ENCODE results near the gene PRXL2B. TPM values are rescaled to one million over a fixed set of nuclear protein-coding genes. Genes with fewer than 3 reads are reported as not detected.
A peak's percentile ranks its signal among the peaks of the same experiment; 100 is the strongest.

Gene PRXL2B
- total RNA-seq, 1 donor from 2014 or later = 10.0 TPM

- Mint-ChIP-seq H3K27ac (peak overlapping the region; percentile 63), H3K9me3 (peaks cover 3% of the 10 kb centered on the region), H3K36me3 (no peaks in the 10 kb centered on the region), H3K4me3 (no peak overlapping the region), H3K27me3 (ENCODE audit: insufficient read depth, low read depth) (peaks cover 2% of the 10 kb centered on the region), H3K4me1 (peaks cover 3% of the 10 kb centered on the region)
- H3K9ac ChIP-seq = no peak overlapping the region
- no peaks in the 10 kb centered on the region for H3K36me3 ChIP-seq
- no peak overlapping the region for H3K4me3 ChIP-seq
- H3K79me2 ChIP-seq (ENCODE audit: low read depth) = no peaks in the 10 kb centered on the region
- no peaks in the 10 kb centered on the region for H3K4me1 ChIP-seq
- H3F3A ChIP-seq (ENCODE audit: low read depth) = no peaks in the 10 kb centered on the region
- H2AFZ ChIP-seq (replicated peaks) = no peak overlapping the region
- no peak overlapping the region for H3K27ac ChIP-seq
- H3K9me3 ChIP-seq (ENCODE audit: low read depth) = no peaks in the 10 kb centered on the region
- no peak overlapping the region for H3K4me2 ChIP-seq
- no peak for TF ChIP-seq EZH2 (IDR thresholded peaks at IDR 0.05)
- TF ChIP-seq CTCF (IDR thresholded peaks at IDR 0.05) = no peak
- TF ChIP-seq EZH2phosphoT487 (IDR thresholded peaks at IDR 0.05) = no peak
- DNase-seq (ENCODE audit: low spot score) = no peak
- peaks cover 8% of the 10 kb centered on the region for H3K27me3 ChIP-seq
- no peaks in the 10 kb centered on the region for H4K20me1 ChIP-seq (ENCODE audit: low read depth)
Observed at GRCh38 chr1:2595812-2596529, 9.4 kb downstream of the PRXL2B start.

- no peak for DNase-seq (ENCODE audit: low spot score)
- no peaks in the 10 kb centered on the region for H3K79me2 ChIP-seq (ENCODE audit: low read depth)
- no peaks in the 10 kb centered on the region for H4K20me1 ChIP-seq (ENCODE audit: low read depth)
- H3K36me3 ChIP-seq = no peaks in the 10 kb centered on the region
- H3K9me3 ChIP-seq (ENCODE audit: low read depth) = no peaks in the 10 kb centered on the region
- H3K4me3 Mint-ChIP-seq = no peak overlapping the region
- H3K4me1 Mint-ChIP-seq = peaks cover 3% of the 10 kb centered on the region
- no peak overlapping the region for H3K4me3 ChIP-seq
- H3K9me3 Mint-ChIP-seq = peaks cover 3% of the 10 kb centered on the region
- H3K9ac ChIP-seq = no peak overlapping the region
- no peak overlapping the region for H3K4me2 ChIP-seq
- no peak overlapping the region for H2AFZ ChIP-seq (replicated peaks)
- no peak for TF ChIP-seq EZH2phosphoT487 (IDR thresholded peaks at IDR 0.05)
- TF ChIP-seq CTCF (IDR thresholded peaks at IDR 0.05) = no peak
- no peak for TF ChIP-seq EZH2 (IDR thresholded peaks at IDR 0.05)
- H3K27ac ChIP-seq = no peak overlapping the region
- peak overlapping the region; percentile 34 for H3K27ac Mint-ChIP-seq
- peaks cover 15% of the 10 kb centered on the region for H3K27me3 ChIP-seq
- no peaks in the 10 kb centered on the region for H3K36me3 Mint-ChIP-seq
- H3F3A ChIP-seq (ENCODE audit: low read depth) = no peaks in the 10 kb centered on the region
- peaks cover 2% of the 10 kb centered on the region for H3K27me3 Mint-ChIP-seq (ENCODE audit: insufficient read depth, low read depth)
- no peaks in the 10 kb centered on the region for H3K4me1 ChIP-seq
Observed at GRCh38 chr1:2596530-2597333, 10.2 kb downstream of the PRXL2B start.

- H3K79me2 ChIP-seq (ENCODE audit: low read depth) = no peaks in the 10 kb centered on the region
- peak overlapping the region; percentile 34 for H3K27ac Mint-ChIP-seq
- no peak overlapping the region for H3K27ac ChIP-seq
Observed at GRCh38 chr1:2597441-2598328, 11.1 kb downstream of the PRXL2B start.

More at GRCh38 chr1:2597441-2598328, 11.1 kb downstream of the PRXL2B start:
- H3K4me1 Mint-ChIP-seq = peaks cover 10% of the 10 kb centered on the region
- Histone ChIP-seq H3K4me3 (no peak overlapping the region), H3K4me1 (no peaks in the 10 kb centered on the region), H3K4me2 (no peak overlapping the region), H3K9me3 (ENCODE audit: low read depth) (no peaks in the 10 kb centered on the region), H3F3A (ENCODE audit: low read depth) (no peaks in the 10 kb centered on the region), H4K20me1 (ENCODE audit: low read depth) (no peaks in the 10 kb centered on the region), H3K27me3 (peaks cover 18% of the 10 kb centered on the region), H3K9ac (no peak overlapping the region), H3K36me3 (no peaks in the 10 kb centered on the region), H2AFZ (replicated peaks) (no peak overlapping the region)
- H3K4me3 Mint-ChIP-seq = no peak overlapping the region
- H3K36me3 Mint-ChIP-seq = no peaks in the 10 kb centered on the region
- peaks cover 3% of the 10 kb centered on the region for H3K9me3 Mint-ChIP-seq
- peaks cover 5% of the 10 kb centered on the region for H3K27me3 Mint-ChIP-seq (ENCODE audit: insufficient read depth, low read depth)
- no peak for DNase-seq (ENCODE audit: low spot score)
- TF ChIP-seq EZH2phosphoT487 (IDR thresholded peaks at IDR 0.05) (no peak), EZH2 (IDR thresholded peaks at IDR 0.05) (no peak)

Data from neural progenitor cell (in vitro differentiated cells).